Skeletal muscle tissue (tissue), 4 donors: ENCODE measurements around the gene FHL2. TPM values are rescaled to one million over a fixed set of nuclear protein-coding genes. Genes with fewer than 3 reads are reported as not detected.
A peak's percentile ranks its signal among the peaks of the same experiment; 100 is the strongest.

Experiments used
- H3K27ac ChIP-seq: one replicate; pipeline ENCODE4 v1.7.0; 2013; ENCODE audit warnings: mild to moderate bottlenecking, low read depth, low read length, inconsistent platforms
- H3K27me3 ChIP-seq, 3 donors: one replicate each; pipeline ENCODE4 v1.7.0; 2013; ENCODE audit warnings: low read length in 3 of 3; ENCODE audit not compliant: control insufficient read depth in 3 of 3, insufficient read depth in 3 of 3
- H3K36me3 ChIP-seq, 3 donors: one replicate each; pipeline ENCODE4 v1.7.0; 2013; ENCODE audit warnings: low read length in 3 of 3; ENCODE audit not compliant: control insufficient read depth in 3 of 3, insufficient read depth in 3 of 3
- H3K4me1 ChIP-seq, 3 donors: one replicate each; pipeline ENCODE4 v1.7.0; 2013; ENCODE audit warnings: low read length in 3 of 3, mild to moderate bottlenecking in 3 of 3; ENCODE audit not compliant: control insufficient read depth in 3 of 3, insufficient read depth in 3 of 3
- H3K4me3 ChIP-seq, 3 donors: one replicate each; pipeline ENCODE4 v1.7.0; 2013; ENCODE audit warnings: low read length in 3 of 3
- H3K9ac ChIP-seq, 3 donors: one replicate each; pipeline ENCODE4 v1.7.0; 2013; ENCODE audit warnings: low read length in 3 of 3, mild to moderate bottlenecking in 3 of 3, moderate library complexity in 2 of 3, low read depth in 1 of 3
- H3K9me3 ChIP-seq, 3 donors: one replicate each; pipeline ENCODE4 v1.7.0; 2013; ENCODE audit warnings: low read length in 3 of 3; ENCODE audit not compliant: control insufficient read depth in 3 of 3
- total RNA-seq: library from RNA; depleted of rRNA; stranded (reverse); fragments of >200 nt; gene quantifications from one replicate; pipeline ENCODE4 v1.2.3, GENCODE V29; 2014
- donor health status: Osteomylitis.

The FHL2 gene
- total RNA-seq, 1 donor from 2014 or later = 66.3 TPM

DNA sequence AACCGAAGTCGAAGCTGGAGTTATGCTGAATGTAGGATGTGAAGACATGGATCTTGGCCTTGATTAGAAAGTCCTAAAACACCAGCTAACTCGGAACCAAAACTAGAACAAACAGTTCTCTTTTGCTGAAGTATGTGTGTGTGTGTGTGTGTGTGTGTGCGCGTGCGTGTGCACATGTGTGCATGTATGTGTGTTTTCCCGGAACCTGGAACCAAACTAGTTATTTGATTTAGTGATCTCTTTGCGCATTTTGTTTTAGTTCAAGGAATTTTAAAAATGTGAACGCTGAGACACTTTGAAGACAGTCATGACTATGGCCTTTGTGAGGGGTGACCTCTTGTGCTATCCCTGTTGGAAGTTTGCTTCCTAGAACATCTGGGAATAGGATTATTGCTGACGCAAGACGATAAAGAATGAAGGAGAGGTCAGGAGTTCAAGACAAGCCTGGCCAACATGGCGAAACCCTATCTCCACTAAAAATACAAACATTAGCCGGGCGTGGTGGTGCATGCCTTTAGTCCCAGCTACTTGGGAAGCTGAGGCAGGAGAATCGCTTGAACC is 23.8 kb downstream of the FHL2 start:
- Histone ChIP-seq H3K4me3 (no peak overlapping the region), H3K4me1 (peaks cover 69 to 89% (median 78%) of the 10 kb centered on the region in 3 donors), H3K9ac (peak overlapping the region in 2 of 3 donors; percentile 7 to 71), H3K36me3 (peaks cover 4 to 9% (median 7%) of the 10 kb centered on the region in 3 donors), H3K27ac (peak overlapping the region; percentile 76), H3K27me3 (no peaks in the 10 kb centered on the region), H3K9me3 (no peaks in the 10 kb centered on the region)

DNA sequence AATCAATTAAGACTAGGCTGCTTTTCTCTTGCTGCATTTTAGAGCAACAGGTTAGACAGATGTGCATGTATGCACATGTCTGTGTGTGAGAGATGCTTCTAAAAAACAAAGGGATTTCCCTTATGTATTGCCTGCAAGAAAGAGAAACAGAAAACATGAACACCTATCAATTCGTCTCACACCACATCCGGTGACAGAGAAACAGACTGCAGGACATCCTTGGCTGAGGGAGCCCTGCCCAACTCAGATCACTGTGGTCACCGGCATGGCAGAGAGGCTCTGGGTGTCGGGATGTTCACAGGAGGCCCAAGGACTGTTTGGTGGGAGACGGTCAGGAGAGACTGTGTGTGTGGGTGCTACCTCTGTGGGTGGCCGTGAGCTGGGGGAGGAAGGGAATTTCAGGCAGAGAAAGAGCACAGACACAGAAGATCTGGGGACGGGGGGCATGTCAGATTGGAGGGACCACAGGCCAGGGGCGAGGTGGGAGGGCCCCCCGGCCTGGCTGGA is 24.9 kb downstream of the FHL2 start:
- H3K36me3 ChIP-seq = peaks cover 4 to 10% (median 9%) of the 10 kb centered on the region in 3 donors
- H3K27me3 ChIP-seq = no peaks in the 10 kb centered on the region
- H3K9me3 ChIP-seq = no peaks in the 10 kb centered on the region
- peak overlapping the region; percentile 57 to 71 (median 62) for H3K9ac ChIP-seq
- peak overlapping the region; percentile 32 to 47 (median 38) for H3K4me3 ChIP-seq
- H3K4me1 ChIP-seq = peaks cover 64 to 84% (median 69%) of the 10 kb centered on the region in 3 donors
- H3K27ac ChIP-seq = peak overlapping the region; percentile 76

GRCh38 chr2:105373344-105373781 is 25.5 kb downstream of the FHL2 start:
- H3K36me3 ChIP-seq = peaks cover 3 to 15% (median 9%) of the 10 kb centered on the region in 3 donors
- H3K4me3 ChIP-seq = peak overlapping the region; percentile 32 to 47 (median 38)
- peak overlapping the region; percentile 28 to 71 (median 57) for H3K9ac ChIP-seq
- H3K27me3 ChIP-seq = no peaks in the 10 kb centered on the region
- H3K4me1 ChIP-seq = peaks cover 59 to 79% (median 63%) of the 10 kb centered on the region in 3 donors
- no peaks in the 10 kb centered on the region for H3K9me3 ChIP-seq
- peak overlapping the region; percentile 76 for H3K27ac ChIP-seq

- H3K36me3 ChIP-seq = peaks cover 10 to 28% (median 12%) of the 10 kb centered on the region in 3 donors
- H3K9me3 ChIP-seq = no peaks in the 10 kb centered on the region
- no peaks in the 10 kb centered on the region for H3K27me3 ChIP-seq
- peaks cover 50 to 63% (median 50%) of the 10 kb centered on the region in 3 donors for H3K4me1 ChIP-seq
- H3K4me3 ChIP-seq = no peak overlapping the region
- H3K9ac ChIP-seq = no peak overlapping the region
- peak overlapping the region; percentile 29 for H3K27ac ChIP-seq
Observed at GRCh38 chr2:105371810-105372209, 27.0 kb downstream of the FHL2 start.

DNA sequence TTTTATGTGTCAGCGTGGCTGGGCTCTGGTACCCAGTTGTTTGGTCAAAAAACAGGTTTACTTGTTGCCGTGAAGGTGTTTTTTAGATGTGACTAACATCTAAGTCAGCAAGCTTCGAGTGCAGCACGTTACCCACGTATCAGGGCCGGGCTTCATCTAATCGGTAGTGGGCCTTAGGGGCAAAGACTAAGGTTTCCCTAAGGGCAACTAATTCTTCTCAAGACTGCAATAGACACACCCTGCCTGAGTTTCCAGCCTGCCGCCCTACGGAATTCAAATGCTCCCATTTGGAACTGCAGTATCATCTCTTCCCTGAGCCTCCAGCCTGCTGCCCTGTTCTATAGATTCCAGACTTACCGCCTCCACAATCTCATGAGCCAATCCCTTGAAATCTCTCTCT is 27.7 kb downstream of the FHL2 start:
- H3K27ac ChIP-seq = no peak overlapping the region
- no peak overlapping the region for H3K4me3 ChIP-seq
- H3K9me3 ChIP-seq = no peaks in the 10 kb centered on the region
- H3K27me3 ChIP-seq = no peaks in the 10 kb centered on the region
- peaks cover 14 to 33% (median 16%) of the 10 kb centered on the region in 3 donors for H3K36me3 ChIP-seq
- H3K9ac ChIP-seq = no peak overlapping the region
- H3K4me1 ChIP-seq = peaks cover 44 to 57% (median 44%) of the 10 kb centered on the region in 3 donors

DNA sequence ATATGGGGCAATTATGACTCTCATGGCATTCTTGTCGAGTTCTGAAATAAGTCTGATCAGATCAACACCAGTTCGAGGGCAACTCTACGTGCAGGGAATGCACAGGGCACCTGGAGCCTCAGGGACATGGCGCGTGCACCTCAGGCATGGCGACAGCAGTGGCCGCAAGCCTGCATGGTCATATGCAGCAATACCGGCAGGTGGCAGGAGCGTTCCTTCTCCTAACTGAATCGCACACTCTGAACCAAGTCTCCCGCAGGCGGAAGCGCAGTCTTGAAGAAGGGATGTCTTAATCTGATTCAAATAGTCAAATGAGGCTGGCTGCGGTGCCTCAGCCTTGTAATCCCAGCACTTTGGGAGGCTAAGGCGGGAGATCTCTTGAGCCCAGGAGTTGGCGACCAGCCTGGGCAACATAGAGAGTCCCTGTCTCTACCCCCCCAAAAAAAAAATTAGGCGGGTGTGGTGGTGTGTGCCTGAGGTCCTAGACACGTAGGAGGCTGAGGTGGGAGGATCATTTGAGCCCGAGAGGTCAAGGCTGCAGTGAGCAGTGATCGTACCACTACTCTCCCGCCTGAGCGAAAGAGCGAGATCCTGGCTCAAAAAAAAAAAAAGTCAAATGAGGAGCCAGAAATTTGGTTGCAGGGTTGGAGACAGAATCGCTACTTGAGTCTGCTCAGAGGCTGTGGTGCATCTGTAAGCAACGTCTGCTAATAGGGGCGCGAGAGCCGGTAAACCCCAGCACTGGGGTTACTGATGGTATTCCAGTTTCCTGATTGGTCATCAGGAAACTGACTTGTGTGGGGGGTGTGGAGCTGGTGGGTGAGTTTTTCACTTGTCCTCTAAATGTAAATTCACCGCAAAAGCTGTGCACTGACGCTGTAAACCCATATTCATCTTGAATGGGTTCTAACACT is 28.8 kb downstream of the FHL2 start:
- no peak overlapping the region for H3K4me3 ChIP-seq
- H3K27ac ChIP-seq = no peak overlapping the region
- H3K36me3 ChIP-seq = peaks cover 20 to 37% (median 22%) of the 10 kb centered on the region in 3 donors
- H3K9ac ChIP-seq = no peak overlapping the region
- H3K4me1 ChIP-seq = peaks cover 32 to 45% (median 33%) of the 10 kb centered on the region in 3 donors
- H3K9me3 ChIP-seq = no peaks in the 10 kb centered on the region
- H3K27me3 ChIP-seq = no peaks in the 10 kb centered on the region

DNA sequence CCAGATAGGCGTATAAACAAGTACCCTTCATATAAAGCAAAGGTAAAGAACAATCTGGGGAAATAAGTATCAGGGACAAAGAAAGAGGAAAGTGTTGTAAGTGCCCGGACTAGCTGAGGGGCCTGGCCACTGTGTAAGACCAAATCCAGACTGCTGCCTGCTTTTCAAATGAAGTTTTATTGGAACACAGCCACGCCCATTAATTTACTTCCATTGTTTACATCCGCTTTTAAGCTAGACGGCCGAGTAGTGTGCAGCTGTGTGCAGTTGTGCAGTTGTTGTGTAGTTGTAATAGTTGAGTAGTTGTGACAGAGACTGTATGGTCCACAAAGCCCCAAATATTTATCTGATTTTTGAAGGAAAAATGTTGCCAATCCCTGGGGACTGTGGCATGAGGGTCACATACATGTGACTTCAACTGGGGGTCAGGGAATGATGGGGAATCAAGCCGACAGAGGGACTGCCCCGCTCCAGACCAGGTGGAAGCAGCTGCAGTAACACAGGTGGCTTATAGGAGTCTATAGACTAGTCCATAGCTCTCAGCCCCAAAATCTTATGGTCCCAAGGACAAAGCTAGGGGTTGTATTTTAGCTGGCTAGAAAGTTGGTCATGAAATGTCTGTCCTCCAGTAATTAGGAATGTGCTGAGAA is 30.0 kb downstream of the FHL2 start:
- Histone ChIP-seq H3K4me1 (peaks cover 21 to 34% (median 21%) of the 10 kb centered on the region in 3 donors), H3K36me3 (peaks cover 28 to 49% (median 31%) of the 10 kb centered on the region in 3 donors), H3K27me3 (no peaks in the 10 kb centered on the region), H3K9me3 (no peaks in the 10 kb centered on the region), H3K27ac (no peak overlapping the region), H3K4me3 (no peak overlapping the region), H3K9ac (no peak overlapping the region)

DNA sequence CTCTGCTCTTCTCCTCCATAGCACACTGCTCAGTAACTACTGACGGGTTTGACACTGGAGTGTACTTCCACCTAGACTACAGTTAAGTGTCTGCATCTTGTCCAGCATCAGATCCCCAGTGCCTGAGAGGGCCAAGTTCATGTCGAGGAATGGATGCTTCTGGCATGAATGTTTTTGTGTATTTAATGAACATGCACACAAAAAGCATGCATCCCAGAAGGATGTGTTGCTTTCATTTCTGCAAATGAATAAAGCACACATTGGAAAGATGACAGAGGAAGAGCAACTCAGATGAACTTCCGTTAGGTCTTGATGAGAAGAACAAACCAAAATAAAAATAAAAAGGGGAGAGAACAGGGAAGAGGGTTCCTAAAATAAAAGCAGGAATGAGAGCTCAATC is 33.6 kb downstream of the FHL2 start:
- Histone ChIP-seq H3K27ac (no peak overlapping the region), H3K27me3 (no peaks in the 10 kb centered on the region), H3K4me3 (no peak overlapping the region), H3K9me3 (no peaks in the 10 kb centered on the region), H3K4me1 (peaks cover 7 to 18% (median 9%) of the 10 kb centered on the region in 3 donors), H3K9ac (no peak overlapping the region), H3K36me3 (peaks cover 45 to 74% (median 61%) of the 10 kb centered on the region in 3 donors)

- Histone ChIP-seq H3K27ac (no peak overlapping the region), H3K4me3 (no peak overlapping the region), H3K27me3 (no peaks in the 10 kb centered on the region), H3K9me3 (no peaks in the 10 kb centered on the region), H3K9ac (no peak overlapping the region), H3K4me1 (peaks cover under 1 to 12% (median 7%) of the 10 kb centered on the region in 3 donors), H3K36me3 (peaks cover 45 to 77% (median 63%) of the 10 kb centered on the region in 3 donors)
Observed at GRCh38 chr2:105364436-105365139, 34.3 kb downstream of the FHL2 start.
